HEK293 (cell line): ENCODE results near the gene RAP1B.

Experiments
- HOXA7 ChIP-seq: sonication (generic); formaldehyde crosslinking; IDR thresholded peaks from 2 replicates; pipeline ENCODE4 v1.8.1; 2022; ENCODE audit warnings: missing genetic modification reagents, borderline replicate concordance
- KLF1 ChIP-seq: fragments of 450-650 bp; formaldehyde crosslinking; IDR thresholded peaks from 2 replicates; pipeline ENCODE4 v1.5.1; 2016; ENCODE audit warnings: missing biosample characterization, missing genetic modification characterization
- KLF8 ChIP-seq: fragments of 450-650 bp; formaldehyde crosslinking; IDR thresholded peaks from 2 replicates; pipeline ENCODE4 v1.5.1; 2016; ENCODE audit warnings: missing biosample characterization, missing genetic modification characterization
- MEIS1 ChIP-seq: sonication (generic); formaldehyde crosslinking; IDR thresholded peaks from 2 replicates; pipeline ENCODE4 v1.8.1; 2022; ENCODE audit warnings: missing genetic modification reagents, mild to moderate bottlenecking, borderline replicate concordance
- RBAK ChIP-seq: fragments of 450-650 bp; formaldehyde crosslinking; IDR thresholded peaks from 2 replicates; pipeline ENCODE4 v1.5.1; 2016; ENCODE audit warnings: missing biosample characterization, missing genetic modification characterization
- SETDB1 ChIP-seq: IDR thresholded peaks from one replicate; pipeline ENCODE4 v1.6.1; 2017; ENCODE audit warnings: mild to moderate bottlenecking, low read length, moderate library complexity, mixed read lengths; ENCODE audit not compliant: insufficient read length
- SP2 ChIP-seq: fragments of 450-650 bp; formaldehyde crosslinking; IDR thresholded peaks from 2 replicates; pipeline ENCODE4 v1.5.1; 2016; ENCODE audit warnings: missing biosample characterization, missing genetic modification characterization
- SP7 ChIP-seq: fragments of 450-650 bp; formaldehyde crosslinking; IDR thresholded peaks from 2 replicates; pipeline ENCODE4 v1.5.1; 2016; ENCODE audit warnings: missing biosample characterization, missing genetic modification characterization
- TSHZ1 ChIP-seq: fragments of 450-650 bp; formaldehyde crosslinking; IDR thresholded peaks from 2 replicates; pipeline ENCODE4 v1.5.1; 2016; ENCODE audit warnings: missing biosample characterization, missing genetic modification characterization, borderline replicate concordance
- WT1 ChIP-seq: fragments of 450-650 bp; formaldehyde crosslinking; IDR thresholded peaks from 2 replicates; pipeline ENCODE4 v1.5.1; 2016; ENCODE audit warnings: missing biosample characterization, missing genetic modification characterization
- ZNF114 ChIP-seq: fragments of 450-650 bp; formaldehyde crosslinking; IDR thresholded peaks from 2 replicates; pipeline ENCODE4 v1.5.0; 2017; ENCODE audit warnings: missing biosample characterization, missing genetic modification characterization
- ZNF132 ChIP-seq: fragments of 450-650 bp; formaldehyde crosslinking; IDR thresholded peaks from 2 replicates; pipeline ENCODE4 v1.5.1; 2017; ENCODE audit warnings: missing biosample characterization, missing genetic modification characterization, borderline replicate concordance
- ZNF138 ChIP-seq: fragments of 450-650 bp; formaldehyde crosslinking; IDR thresholded peaks from 2 replicates; pipeline ENCODE4 v1.5.1; 2016; ENCODE audit warnings: missing biosample characterization, missing genetic modification characterization, borderline replicate concordance
- ZNF157 ChIP-seq: fragments of 450-650 bp; formaldehyde crosslinking; IDR thresholded peaks from 2 replicates; pipeline ENCODE4 v1.5.1; 2016; ENCODE audit warnings: missing biosample characterization, missing genetic modification characterization
- ZNF184 ChIP-seq: fragments of 450-650 bp; IDR thresholded peaks from 2 replicates; pipeline ENCODE4 v1.5.1; 2018; ENCODE audit warnings: missing biosample characterization, mild to moderate bottlenecking, missing genetic modification characterization
- ZNF214 ChIP-seq: fragments of 450-650 bp; formaldehyde crosslinking; IDR thresholded peaks from 2 replicates; pipeline ENCODE4 v1.5.1; 2017; ENCODE audit warnings: missing biosample characterization, mild to moderate bottlenecking, missing genetic modification characterization, borderline replicate concordance
- ZNF274 ChIP-seq, 2 experiments: fragments of 200-500 bp in 1 of 2; fragments of 450-650 bp in 1 of 2; sonication (Bioruptor generic) in 1 of 2; formaldehyde crosslinking in 1 of 2; IDR thresholded peaks; 2 replicates each; pipeline versions ENCODE4 v1.5.1 to v1.6.1; 2014 to 2016; ENCODE audit warnings: borderline replicate concordance in 1 of 2, inconsistent platforms in 1 of 2, low read length in 1 of 2, missing biosample characterization in 1 of 2, missing genetic modification characterization in 1 of 2
- ZNF302 ChIP-seq: fragments of 450-650 bp; formaldehyde crosslinking; IDR thresholded peaks from 2 replicates; pipeline ENCODE4 v1.5.1; 2016; ENCODE audit warnings: missing biosample characterization, missing genetic modification characterization, low read depth
- ZNF391 ChIP-seq: fragments of 450-650 bp; formaldehyde crosslinking; IDR thresholded peaks from 2 replicates; pipeline ENCODE4 v1.5.1; 2016; ENCODE audit warnings: low read depth, missing biosample characterization, missing genetic modification characterization, borderline replicate concordance
- ZNF423 ChIP-seq: fragments of 450-650 bp; formaldehyde crosslinking; IDR thresholded peaks from 2 replicates; pipeline ENCODE4 v1.5.1; 2016; ENCODE audit warnings: missing biosample characterization, missing genetic modification characterization
- ZNF473 ChIP-seq: fragments of 450-650 bp; formaldehyde crosslinking; IDR thresholded peaks from 2 replicates; pipeline ENCODE4 v1.5.1; 2017; ENCODE audit warnings: missing biosample characterization, missing genetic modification characterization
- ZNF514 ChIP-seq: fragments of 450-650 bp; formaldehyde crosslinking; IDR thresholded peaks from 2 replicates; pipeline ENCODE4 v1.5.1; 2016; ENCODE audit warnings: missing biosample characterization, missing genetic modification characterization
- ZNF548 ChIP-seq: fragments of 450-650 bp; formaldehyde crosslinking; IDR thresholded peaks from 2 replicates; pipeline ENCODE4 v1.5.1; 2016; ENCODE audit warnings: missing biosample characterization, missing genetic modification characterization
- ZNF600 ChIP-seq: fragments of 450-650 bp; formaldehyde crosslinking; IDR thresholded peaks from 2 replicates; pipeline ENCODE4 v1.5.1; 2016; ENCODE audit warnings: missing biosample characterization, missing genetic modification characterization
- ZNF621 ChIP-seq: fragments of 450-650 bp; formaldehyde crosslinking; IDR thresholded peaks from 2 replicates; pipeline ENCODE4 v1.5.1; 2017; ENCODE audit warnings: missing biosample characterization, missing genetic modification characterization
- ZNF623 ChIP-seq: fragments of 450-650 bp; formaldehyde crosslinking; IDR thresholded peaks from 2 replicates; pipeline ENCODE4 v1.5.1; 2016; ENCODE audit warnings: missing biosample characterization, missing genetic modification characterization
- ZNF792 ChIP-seq: fragments of 450-650 bp; formaldehyde crosslinking; IDR thresholded peaks from 2 replicates; pipeline ENCODE4 v1.5.1; 2016; ENCODE audit warnings: missing biosample characterization, missing genetic modification characterization
- ZSCAN30 ChIP-seq: fragments of 450-650 bp; IDR thresholded peaks from 2 replicates; pipeline ENCODE4 v1.5.1; 2018; ENCODE audit warnings: missing biosample characterization, mild to moderate bottlenecking, missing genetic modification characterization, moderate library complexity
- TF ChIP-seq, protein P1 (sequence below): fragments of 450-650 bp; formaldehyde crosslinking; IDR thresholded peaks from 2 replicates; pipeline ENCODE4 v1.5.1; 2016; ENCODE audit warnings: missing biosample characterization, missing genetic modification characterization
- TF ChIP-seq, protein P2 (sequence below): fragments of 450-650 bp; formaldehyde crosslinking; IDR thresholded peaks from 2 replicates; pipeline ENCODE4 v1.5.1; 2016; ENCODE audit warnings: missing biosample characterization, missing genetic modification characterization
- TF ChIP-seq, protein P3 (sequence below): fragments of 450-650 bp; formaldehyde crosslinking; IDR thresholded peaks from 2 replicates; pipeline ENCODE4 v1.5.1; 2017; ENCODE audit warnings: missing biosample characterization, missing genetic modification characterization
- TF ChIP-seq, protein P4 (sequence below): fragments of 450-650 bp; formaldehyde crosslinking; optimal IDR thresholded peaks from 2 replicates; pipeline ENCODE3; 2016; ENCODE audit warnings: missing biosample characterization, mild to moderate bottlenecking, missing genetic modification characterization

The RAP1B gene

GRCh38 chr12:68610370-68611093 is at the start of gene RAP1B (continued):
- TF ChIP-seq ZNF138 (tag by site-specific recombination) (no peak), HOXA7 (no peak), ZNF184 (tag by site-specific recombination) (no peak), ZNF473 (tag by site-specific recombination) (no peak), SP2 (tag by site-specific recombination) (peak; percentile 59), KLF8 (peak; percentile 70; the same call in 1 of the 2 replicates), ZNF114 (tag by site-specific recombination) (no peak), ZNF302 (tag by site-specific recombination) (no peak), ZNF423 (tag by site-specific recombination) (no peak), ZNF623 (no peak), ZNF157 (tag by site-specific recombination) (no peak), WT1 (no peak), ZNF514 (tag by site-specific recombination) (no peak), ZNF792 (tag by site-specific recombination) (no peak), ZNF548 (tag by site-specific recombination) (no peak), ZNF621 (tag by site-specific recombination) (no peak), MEIS1 (CRISPR knock-in tag) (no peak), RBAK (tag by site-specific recombination) (no peak), ZSCAN30 (tag by site-specific recombination) (peak; percentile 34; the same call in 1 of the 2 replicates), ZNF214 (tag by site-specific recombination) (no peak), TSHZ1 (no peak), ZNF391 (tag by site-specific recombination) (no peak), KLF1 (0 out of 2 replicates have a peak, but pooled peaks have one; percentile 34), ZNF600 (tag by site-specific recombination) (peak; percentile 74), ZNF132 (tag by site-specific recombination) (no peak), SP7 (tag by site-specific recombination) (0 out of 2 replicates have a peak, but pooled peaks have one; percentile 47), ZNF274 (IDR thresholded peaks at IDR 0.05; ENCODE audit: low read length) (no peak), ZNF274 (tag by site-specific recombination; IDR thresholded peaks at IDR 0.05; ENCODE audit: borderline replicate concordance) (no peak), SETDB1 (no peak)
- TF ChIP-seq, protein P1, sequence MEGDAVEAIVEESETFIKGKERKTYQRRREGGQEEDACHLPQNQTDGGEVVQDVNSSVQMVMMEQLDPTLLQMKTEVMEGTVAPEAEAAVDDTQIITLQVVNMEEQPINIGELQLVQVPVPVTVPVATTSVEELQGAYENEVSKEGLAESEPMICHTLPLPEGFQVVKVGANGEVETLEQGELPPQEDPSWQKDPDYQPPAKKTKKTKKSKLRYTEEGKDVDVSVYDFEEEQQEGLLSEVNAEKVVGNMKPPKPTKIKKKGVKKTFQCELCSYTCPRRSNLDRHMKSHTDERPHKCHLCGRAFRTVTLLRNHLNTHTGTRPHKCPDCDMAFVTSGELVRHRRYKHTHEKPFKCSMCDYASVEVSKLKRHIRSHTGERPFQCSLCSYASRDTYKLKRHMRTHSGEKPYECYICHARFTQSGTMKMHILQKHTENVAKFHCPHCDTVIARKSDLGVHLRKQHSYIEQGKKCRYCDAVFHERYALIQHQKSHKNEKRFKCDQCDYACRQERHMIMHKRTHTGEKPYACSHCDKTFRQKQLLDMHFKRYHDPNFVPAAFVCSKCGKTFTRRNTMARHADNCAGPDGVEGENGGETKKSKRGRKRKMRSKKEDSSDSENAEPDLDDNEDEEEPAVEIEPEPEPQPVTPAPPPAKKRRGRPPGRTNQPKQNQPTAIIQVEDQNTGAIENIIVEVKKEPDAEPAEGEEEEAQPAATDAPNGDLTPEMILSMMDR (tag by site-specific recombination) = no peak
- TF ChIP-seq, protein P2, sequence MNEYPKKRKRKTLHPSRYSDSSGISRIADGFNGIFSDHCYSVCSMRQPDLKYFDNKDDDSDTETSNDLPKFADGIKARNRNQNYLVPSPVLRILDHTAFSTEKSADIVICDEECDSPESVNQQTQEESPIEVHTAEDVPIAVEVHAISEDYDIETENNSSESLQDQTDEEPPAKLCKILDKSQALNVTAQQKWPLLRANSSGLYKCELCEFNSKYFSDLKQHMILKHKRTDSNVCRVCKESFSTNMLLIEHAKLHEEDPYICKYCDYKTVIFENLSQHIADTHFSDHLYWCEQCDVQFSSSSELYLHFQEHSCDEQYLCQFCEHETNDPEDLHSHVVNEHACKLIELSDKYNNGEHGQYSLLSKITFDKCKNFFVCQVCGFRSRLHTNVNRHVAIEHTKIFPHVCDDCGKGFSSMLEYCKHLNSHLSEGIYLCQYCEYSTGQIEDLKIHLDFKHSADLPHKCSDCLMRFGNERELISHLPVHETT (tag by site-specific recombination) = no peak
- TF ChIP-seq, protein P3, sequence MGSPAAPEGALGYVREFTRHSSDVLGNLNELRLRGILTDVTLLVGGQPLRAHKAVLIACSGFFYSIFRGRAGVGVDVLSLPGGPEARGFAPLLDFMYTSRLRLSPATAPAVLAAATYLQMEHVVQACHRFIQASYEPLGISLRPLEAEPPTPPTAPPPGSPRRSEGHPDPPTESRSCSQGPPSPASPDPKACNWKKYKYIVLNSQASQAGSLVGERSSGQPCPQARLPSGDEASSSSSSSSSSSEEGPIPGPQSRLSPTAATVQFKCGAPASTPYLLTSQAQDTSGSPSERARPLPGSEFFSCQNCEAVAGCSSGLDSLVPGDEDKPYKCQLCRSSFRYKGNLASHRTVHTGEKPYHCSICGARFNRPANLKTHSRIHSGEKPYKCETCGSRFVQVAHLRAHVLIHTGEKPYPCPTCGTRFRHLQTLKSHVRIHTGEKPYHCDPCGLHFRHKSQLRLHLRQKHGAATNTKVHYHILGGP (tag by site-specific recombination) = no peak
- TF ChIP-seq, protein P4, sequence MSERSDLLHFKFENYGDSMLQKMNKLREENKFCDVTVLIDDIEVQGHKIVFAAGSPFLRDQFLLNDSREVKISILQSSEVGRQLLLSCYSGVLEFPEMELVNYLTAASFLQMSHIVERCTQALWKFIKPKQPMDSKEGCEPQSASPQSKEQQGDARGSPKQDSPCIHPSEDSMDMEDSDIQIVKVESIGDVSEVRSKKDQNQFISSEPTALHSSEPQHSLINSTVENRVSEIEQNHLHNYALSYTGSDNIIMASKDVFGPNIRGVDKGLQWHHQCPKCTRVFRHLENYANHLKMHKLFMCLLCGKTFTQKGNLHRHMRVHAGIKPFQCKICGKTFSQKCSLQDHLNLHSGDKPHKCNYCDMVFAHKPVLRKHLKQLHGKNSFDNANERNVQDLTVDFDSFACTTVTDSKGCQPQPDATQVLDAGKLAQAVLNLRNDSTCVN (tag by site-specific recombination) = peak; percentile 86
